NK-92 treated with Interleukin-12 subunit alpha and Interleukin-12 subunit beta, amount 100 ng/mL, for 24 hours (cell line): ENCODE results near the gene KIF3A.

Experiments used
- DNase-seq: peaks from one replicate; lab custom pipeline; 2025; lab: John Stamatoyannopoulos, UW

KIF3A gene

GRCh38 chr5:132677682-132678400, 59.5 kb downstream of the KIF3A start:
- DNase-seq, result no peak

GRCh38 chr5:132677191-132677590, 60.2 kb downstream of the KIF3A start:
- DNase-seq, result no peak

DNA sequence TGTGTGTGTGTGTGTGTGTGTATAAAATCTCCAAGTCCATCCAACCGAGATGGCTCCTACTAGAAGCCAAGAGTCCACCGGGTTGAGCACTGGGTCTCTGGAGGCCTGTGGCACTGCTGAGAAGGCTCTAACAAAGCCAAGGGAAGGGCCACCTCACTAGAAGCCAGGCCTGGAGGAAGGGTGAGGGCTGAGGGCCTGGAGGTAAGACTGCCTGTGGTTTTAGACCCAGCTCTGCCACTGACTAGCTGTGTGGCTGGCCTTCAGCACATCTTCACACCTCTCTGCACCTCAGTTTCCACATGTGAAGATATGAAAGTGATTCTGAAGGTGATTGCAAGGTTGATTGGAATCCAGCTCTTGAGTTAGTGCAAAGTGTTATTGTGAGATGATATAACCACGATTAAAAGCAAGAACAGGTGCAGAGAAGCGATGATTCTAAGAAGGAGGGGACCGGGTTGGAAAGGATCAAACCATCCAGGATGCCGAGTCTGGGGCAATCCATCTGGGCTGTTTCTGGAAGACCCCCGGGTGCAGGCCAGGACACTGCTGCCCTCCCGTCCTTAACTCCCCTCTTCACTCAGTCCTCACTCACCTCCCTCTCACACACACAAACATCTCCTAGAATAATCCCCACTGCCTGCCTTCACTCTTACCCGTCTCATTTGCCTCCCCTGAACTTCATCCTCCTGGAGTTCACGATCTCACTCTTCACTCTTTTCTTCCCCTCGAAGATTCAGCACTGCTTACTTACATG, 61.2 kb downstream of the KIF3A start:
- DNase-seq, result peak; percentile 30

DNA sequence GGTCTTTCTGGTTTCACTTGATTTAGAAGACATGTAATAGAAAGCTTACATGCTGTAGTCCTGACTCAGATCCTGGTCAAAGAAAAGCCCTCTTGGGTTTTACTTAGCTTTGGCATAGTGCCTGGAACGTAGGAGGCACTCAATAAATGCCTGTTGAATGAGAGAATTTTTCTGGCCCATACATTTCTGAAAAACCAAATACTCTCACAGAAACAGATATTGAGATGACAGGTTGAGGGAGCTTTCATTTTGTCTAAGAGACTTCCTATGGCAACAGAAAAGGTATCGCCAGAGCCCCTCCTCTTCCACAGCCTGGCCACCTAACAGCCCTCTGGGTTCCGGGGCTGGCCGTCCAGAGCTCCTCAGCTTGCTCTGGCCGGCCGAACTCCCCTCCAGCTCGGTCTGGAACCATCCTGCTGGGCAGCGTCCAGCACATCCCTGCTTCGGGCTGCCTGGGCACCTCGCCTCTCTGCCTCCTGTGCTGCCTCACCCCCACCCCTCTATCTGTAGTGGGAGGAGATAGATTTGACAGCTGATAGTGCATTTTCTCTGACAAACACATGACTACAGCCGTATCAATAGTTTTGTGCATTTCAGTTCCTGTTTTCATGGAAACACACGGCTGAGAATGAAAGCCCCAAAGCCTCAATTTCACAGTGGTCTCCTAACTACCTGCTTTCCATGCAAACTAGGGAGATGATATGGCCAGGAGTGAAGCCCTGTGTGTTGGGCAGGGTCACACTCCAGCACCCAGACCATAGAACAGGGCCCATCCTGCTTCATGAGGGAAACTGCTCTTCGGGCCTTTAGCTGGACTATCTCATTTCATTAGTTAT, 62.5 kb downstream of the KIF3A start:
- DNase-seq, result no peak

DNA sequence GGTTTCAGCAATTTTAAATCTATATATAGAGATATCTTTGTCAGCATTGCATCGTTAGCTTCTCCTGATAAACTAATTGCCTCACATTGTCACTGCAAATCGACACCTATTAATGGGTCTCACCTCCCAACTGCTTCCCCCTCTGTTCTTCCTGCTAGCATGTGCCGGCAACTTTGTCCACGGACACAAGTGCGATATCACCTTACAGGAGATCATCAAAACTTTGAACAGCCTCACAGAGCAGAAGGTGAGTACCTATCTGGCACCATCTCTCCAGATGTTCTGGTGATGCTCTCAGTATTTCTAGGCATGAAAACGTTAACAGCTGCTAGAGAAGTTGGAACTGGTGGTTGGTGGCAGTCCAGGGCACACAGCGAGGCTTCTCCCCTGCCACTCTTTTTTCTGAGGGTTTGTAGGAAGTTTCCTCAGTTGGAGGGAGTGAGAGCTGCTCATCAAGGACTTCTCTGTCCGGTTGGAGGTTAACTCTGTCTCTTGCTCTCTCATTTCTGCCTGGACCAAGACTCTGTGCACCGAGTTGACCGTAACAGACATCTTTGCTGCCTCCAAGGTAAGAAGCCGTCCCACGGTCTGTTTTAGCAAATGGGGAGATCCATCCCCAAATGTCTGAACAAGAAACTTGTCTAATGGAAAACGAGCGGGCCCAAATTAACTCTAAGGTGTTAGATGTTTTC, 63.3 kb downstream of the KIF3A start, which contains the start of gene IL4:
Gene IL4 (plus strand): TSS at position 51 of the 692 bp plus-strand sequence. CDS start 62 bp downstream, at position 113.
- no peak for DNase-seq

DNA sequence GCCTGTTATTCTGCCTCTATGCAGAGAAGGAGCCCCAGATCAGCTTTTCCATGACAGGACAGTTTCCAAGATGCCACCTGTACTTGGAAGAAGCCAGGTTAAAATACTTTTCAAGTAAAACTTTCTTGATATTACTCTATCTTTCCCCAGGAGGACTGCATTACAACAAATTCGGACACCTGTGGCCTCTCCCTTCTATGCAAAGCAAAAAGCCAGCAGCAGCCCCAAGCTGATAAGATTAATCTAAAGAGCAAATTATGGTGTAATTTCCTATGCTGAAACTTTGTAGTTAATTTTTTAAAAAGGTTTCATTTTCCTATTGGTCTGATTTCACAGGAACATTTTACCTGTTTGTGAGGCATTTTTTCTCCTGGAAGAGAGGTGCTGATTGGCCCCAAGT, 63.9 kb downstream of the KIF3A start:
- DNase-seq, result no peak

DNA sequence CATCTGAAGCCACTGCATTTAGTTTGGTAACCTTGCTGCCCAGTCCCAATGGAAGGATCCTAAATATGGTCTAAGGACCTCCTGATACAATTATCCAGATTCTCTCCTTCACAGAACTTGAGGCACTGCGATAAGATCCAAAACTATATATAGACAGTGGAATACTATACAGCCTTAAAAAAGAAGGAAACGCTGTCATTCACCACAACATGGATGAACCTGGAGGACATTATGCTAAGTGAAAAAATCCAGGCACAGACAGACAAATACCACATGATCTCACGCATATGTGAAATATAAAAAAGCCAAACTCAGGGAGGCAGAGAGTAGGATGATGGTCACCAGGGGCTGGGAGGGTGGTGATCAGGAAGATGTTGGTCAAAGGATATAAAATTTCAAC, 66.3 kb downstream of the KIF3A start:
- no peak for DNase-seq

DNA sequence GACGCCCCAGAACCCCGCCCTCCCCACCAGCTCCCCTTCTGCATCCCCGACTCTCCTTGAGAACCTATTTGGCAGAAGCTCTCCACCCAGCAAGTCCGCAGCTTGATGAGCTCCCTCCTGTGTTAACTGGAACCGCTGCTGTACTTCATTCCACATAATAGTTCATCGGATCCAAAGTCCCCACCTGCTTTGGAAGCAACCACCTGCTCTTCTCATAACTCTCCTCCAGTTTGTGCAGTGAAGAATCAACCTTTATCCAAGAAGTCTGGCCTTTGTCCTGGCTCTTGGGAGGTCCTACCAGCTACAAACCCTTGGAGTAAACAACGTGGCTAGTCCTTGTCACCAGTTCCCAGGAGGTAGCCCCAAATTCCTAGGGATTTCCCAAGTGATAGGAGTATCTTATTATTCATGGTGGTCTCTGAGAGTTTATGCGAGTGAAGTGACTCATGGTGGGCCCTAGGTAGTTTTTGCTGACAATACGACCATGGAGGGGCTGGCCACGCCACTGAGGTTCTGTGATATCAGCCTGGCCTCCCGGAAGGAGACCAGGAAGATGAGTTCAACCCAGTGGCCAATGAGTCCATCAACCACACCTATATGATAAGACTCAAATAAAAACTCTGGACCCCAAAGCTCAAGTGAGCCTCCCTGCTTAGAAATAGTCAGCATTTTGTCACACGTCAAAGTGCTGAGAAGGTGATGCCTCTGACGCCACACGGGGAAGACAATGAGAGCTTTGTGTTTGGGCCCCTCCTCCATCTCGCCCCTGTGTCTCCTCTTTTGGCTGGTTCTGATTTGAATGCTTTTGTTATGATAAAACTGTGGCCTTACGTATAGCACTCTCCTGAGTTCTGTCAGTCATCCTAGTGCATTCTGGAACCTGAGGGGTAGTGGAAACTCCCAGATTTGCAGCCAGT, 67.1 kb downstream of the KIF3A start:
- no peak for DNase-seq

DNA sequence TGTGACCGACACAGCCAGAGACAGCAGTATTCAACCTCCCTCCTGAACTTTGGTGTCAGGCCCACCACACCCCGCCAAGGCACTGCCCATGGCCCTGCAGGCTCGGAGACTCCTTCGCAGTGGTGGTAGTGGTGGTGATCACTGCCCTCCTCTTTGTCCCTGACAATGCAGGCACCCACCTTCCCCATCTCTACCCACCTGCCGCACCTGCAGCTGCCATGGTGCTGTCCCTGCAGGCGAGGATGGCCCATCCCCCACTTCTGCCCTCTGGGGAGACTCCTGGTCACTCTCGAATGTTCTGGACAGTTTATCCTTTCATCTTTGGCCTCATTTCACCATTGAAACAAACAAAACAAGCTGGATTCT, 67.9 kb downstream of the KIF3A start:
- DNase-seq, result no peak

DNA sequence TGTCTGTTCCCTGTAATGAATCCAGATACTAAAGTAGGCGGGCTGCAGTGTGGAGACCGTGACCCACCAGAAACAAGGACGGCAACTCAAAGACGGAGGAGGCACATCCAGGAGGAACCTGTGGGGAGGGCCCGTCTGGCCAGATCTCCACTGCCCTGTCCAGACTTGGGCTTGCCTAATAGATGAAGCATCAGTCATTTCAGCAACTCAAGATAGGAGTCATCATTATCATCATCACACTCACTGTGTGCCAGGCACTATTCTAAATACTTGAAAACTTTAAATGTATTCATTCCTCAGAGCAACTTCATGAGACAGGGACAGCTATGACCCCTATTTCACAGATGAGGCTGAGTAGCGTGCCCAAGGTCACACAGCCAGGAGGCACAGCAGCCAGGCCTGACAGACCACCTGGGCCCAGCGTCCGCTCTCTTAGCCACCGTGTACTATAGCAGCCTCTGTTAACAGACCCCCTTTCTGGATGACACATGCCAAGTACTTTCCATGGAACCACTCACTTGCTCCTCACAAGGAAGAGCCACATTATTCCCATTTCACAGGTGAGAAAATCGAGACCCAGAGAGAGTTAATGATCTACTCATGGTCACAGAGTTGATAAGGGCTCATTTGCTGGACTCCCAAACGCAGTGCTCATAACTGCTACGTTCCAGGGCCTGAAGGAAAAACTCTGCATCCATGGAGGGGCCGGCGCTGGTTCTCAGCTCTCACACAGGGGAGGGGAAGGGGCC, 68.5 kb downstream of the KIF3A start:
- DNase-seq, result no peak

DNA sequence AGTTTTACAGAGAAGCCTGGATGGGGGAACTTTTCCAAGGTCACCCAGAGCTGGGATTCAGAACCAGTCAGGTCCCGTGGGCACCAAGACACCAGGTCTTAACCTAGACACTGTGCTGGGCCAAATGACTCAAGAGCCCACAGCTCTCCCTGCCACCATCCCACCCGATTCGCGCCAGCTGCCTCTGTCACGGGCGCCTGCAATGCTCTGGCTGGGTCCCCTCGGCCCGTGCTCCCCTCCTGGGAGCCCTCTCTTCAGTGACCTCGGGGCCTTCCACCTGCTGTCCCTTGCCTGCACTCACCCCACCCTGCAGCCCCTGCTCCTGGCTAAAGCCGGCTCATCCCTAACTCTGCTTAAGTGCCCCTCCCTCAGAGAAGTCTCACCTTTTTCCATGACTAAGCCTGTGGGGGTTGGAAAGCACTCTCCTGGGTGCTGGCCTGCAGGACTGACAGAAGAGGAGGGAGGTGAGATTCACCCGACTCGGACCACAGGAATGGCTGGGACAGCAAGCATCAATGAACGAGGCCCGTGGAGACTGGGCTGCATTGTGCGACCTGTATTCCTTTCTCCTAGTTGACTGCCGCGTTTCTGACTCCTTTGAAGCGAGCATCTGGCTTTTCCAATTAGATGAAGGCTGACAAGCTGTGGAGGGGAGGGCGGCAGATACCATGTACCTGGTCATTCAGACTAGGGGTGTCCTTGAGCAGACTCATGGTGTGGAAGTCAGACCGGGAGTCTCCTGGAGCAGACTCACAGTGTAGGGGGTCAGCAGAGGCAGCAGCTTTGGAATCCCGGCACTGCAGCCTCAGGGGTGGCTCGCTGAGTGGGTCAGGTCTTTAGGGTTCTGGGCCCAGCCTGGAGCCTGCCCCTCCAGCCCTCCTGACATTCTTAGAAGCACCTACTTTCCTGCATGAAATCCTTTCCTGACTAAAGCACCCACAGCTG, 69.3 kb downstream of the KIF3A start:
- no peak for DNase-seq

- DNase-seq, result no peak
These were observed 70.0 kb downstream of the KIF3A start for GRCh38 chr5:132667309-132667708.

DNA sequence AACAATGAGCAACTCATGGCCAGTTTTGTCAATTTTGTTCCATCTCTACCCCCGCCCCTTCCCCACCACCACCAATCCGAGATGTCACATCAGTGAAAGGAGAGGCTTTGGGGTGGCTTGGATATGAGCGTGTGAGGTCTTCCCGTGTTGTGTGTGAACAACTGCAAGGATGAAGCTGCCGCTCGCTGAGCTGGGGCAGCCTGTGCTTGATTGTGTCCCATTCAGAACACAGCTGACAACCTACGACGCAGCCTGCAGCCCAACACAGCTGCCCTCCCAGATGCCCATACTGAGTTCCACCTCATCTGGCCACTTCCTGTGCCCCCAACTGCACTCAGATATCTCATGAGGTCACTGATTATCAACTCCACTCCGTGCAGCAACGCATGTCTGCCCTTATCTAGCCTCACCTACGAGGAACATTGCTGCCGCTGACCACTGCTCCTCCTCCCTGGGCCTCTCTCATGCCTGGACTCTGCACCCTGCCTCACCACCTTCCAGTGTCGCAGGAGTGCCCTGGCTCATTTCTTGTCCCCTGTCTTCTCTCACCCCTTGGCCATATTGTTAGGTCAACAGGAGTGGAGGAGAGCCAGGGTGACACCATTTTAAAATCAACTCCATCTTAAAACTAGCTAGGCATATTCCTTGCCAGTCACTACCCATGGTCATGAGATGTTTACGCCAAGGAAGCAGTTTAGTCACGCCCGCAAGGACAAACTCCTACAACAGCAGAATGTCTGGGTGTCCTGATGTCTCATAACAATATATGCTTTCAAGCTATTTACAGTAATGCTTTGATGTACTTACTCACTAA, 70.8 kb downstream of the KIF3A start:
- no peak for DNase-seq

- DNase-seq, result no peak
These were observed 71.7 kb downstream of the KIF3A start for GRCh38 chr5:132665574-132666080.

GRCh38 chr5:132664696-132665209, 72.6 kb downstream of the KIF3A start:
- DNase-seq, result no peak

GRCh38 chr5:132663771-132664695, 73.3 kb downstream of the KIF3A start:
- DNase-seq, result no peak
